Pancreas (tissue), 10 donors: ENCODE measurements around the gene HS2ST1. TPM values are rescaled to one million over a fixed set of nuclear protein-coding genes. Genes with fewer than 3 reads are reported as not detected.
"Not testable (repeated sequence)": the region's sequence is repeated elsewhere in the genome, so short reads cannot be mapped to it uniquely, and the experiment has no call there.

Experiments used
- ATAC-seq, 4 donors: fragments of 200-7000 bp; cut with Tn5 transposase; one replicate each; pipeline versions ENCODE4 v1.8.0 to v1.9.1; 2020; ENCODE audit warnings: mild to moderate bottlenecking in 4 of 4, moderate library complexity in 4 of 4
- DNase-seq, 6 donors: peaks; one replicate each; pipeline ENCODE4 v3.0.0-alpha.2; 2020
- FAIRE-seq: peaks from 2 replicates; lab custom pipeline; 2012; peaks lifted over from hg19 to GRCh38; lab: Jason Lieb, UNC
- H3K27ac ChIP-seq, 4 donors: fragments of 200-600 bp; sonication (generic); 1 replicate in 3 of 4; 2 replicates in 1 of 4; pipeline versions ENCODE4 v1.5.0 to v1.8.0; 2020
- H3K27me3 ChIP-seq, 4 donors: fragments of 200-600 bp; one replicate each; pipeline ENCODE4 v1.8.0; 2021
- H3K36me3 ChIP-seq, 3 donors: fragments of 200-600 bp; sonication (generic) in 1 of 3; one replicate each; pipeline versions ENCODE4 v1.5.0 to v1.8.0; 2020 to 2021
- H3K4me1 ChIP-seq, 3 donors: fragments of 200-600 bp; one replicate each; pipeline ENCODE4 v1.8.0; 2021
- H3K4me3 ChIP-seq, 4 donors: fragments of 200-600 bp; sonication (generic) in 2 of 4; one replicate each; pipeline versions ENCODE4 v1.5.0 to v1.8.0; 2020 to 2021
- H3K9me3 ChIP-seq, 4 donors: fragments of 200-600 bp; one replicate each; pipeline ENCODE4 v1.8.0; 2021
- WGBS, 2 donors: extraction: QIAGEN DNeasy Blood & Tissue Kit; methylation state at CpG; one replicate each; pipeline ENCODE4 v1.1.7; 2013; 5-methylcytosine and 5-hydroxymethylcytosine counted together
- intact Hi-C, 3 donors: fragments of 100-400 bp; cut with DNase I; formaldehyde crosslinking; loops; one replicate each; pipeline versions ENCODE4 v1.11.1 to v1.14.2; 2022
- polyA plus RNA-seq, 2 donors: library from polyadenylated mRNA; stranded (reverse); fragments of 200-250 nt; gene quantifications; one replicate each; pipeline ENCODE4 v1.2.3, GENCODE V29; 2013
- total RNA-seq, 6 donors: library from RNA; stranded (reverse); fragmentation: NEBNext Ultra II Directional in 4 of 6; extraction: Animal tissue kit (Norgen Biotek cat#: 25700) in 4 of 6; gene quantifications; one replicate each; pipeline versions ENCODE4 v1.2.1 to v1.2.4, GENCODE V29; 2021 to 2023
- TF ChIP-seq, protein P1 (sequence below), 4 donors: fragments of 200-600 bp; sonication (generic) in 3 of 4; IDR thresholded peaks; one replicate each; pipeline versions ENCODE4 v1.5.0 to v1.8.0; 2021; ENCODE audit warnings: antibody characterized with exemption in 4 of 4
- donor health status: healthy with polysubstance abuse.
- donor health status: DM: no; HTN: no; CAD: no; lungs with moderate emphysema.
- donor health status: DM: no; HTN: no; CAD: no.
- donor health status: control.
- donor health status: control.
- donor health status: Bipolar disorder and iron deficiency.
- donor health status: DM: yes; HTN: yes; CAD: no.
- donor health status: DM: no; HTN: no; CAD: no.
- donor health status: DM: no; HTN: no; CAD: no.
- donor health status: DM: yes; HTN: yes; CAD: no.

Gene HS2ST1
- total and polyA plus RNA-seq, 8 donors = 2.8 to 16.1 (median 10.9) TPM

DNA sequence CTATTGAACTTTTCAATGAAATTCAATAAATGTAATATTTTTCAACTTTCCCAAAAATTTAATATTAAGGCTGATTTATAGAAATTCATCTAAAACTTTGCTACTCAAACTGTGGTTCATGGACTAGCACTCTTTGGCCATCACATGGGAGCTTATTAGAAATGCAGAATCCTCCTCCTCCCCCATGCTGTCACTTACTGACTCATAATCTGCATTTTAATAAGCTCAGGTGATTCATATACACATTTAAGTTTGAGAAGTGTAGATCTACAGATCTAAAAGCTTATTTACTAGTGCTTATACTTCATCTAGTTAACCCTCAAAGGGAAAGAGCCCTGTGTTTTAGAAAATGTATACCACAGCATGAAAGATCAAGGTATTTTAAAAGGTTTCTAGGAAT, 84.3 kb downstream of the HS2ST1 start:
- FAIRE-seq = no peak

DNA sequence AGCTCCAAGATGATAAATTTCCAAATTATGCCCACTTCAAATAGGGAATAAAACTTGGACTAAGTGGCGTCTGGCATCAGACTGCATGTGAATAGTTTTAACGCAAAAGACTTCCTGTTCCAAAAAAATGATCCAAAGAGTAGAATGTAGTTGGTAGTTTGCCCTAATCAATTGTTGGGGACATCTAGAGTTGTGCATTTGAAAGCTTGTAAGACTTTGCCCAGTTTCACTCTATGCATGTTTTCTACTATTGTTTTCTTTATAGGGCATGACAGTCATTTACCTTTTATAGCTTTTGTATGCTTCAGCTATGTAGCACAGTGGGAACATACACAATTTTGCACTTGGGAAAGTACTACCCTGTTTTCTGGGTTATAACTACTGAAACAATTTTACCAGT, 86.0 kb downstream of the HS2ST1 start:
- no peak overlapping the region for H3K27ac ChIP-seq
- no peak for DNase-seq
- no peak for FAIRE-seq
- TF ChIP-seq, protein P1, sequence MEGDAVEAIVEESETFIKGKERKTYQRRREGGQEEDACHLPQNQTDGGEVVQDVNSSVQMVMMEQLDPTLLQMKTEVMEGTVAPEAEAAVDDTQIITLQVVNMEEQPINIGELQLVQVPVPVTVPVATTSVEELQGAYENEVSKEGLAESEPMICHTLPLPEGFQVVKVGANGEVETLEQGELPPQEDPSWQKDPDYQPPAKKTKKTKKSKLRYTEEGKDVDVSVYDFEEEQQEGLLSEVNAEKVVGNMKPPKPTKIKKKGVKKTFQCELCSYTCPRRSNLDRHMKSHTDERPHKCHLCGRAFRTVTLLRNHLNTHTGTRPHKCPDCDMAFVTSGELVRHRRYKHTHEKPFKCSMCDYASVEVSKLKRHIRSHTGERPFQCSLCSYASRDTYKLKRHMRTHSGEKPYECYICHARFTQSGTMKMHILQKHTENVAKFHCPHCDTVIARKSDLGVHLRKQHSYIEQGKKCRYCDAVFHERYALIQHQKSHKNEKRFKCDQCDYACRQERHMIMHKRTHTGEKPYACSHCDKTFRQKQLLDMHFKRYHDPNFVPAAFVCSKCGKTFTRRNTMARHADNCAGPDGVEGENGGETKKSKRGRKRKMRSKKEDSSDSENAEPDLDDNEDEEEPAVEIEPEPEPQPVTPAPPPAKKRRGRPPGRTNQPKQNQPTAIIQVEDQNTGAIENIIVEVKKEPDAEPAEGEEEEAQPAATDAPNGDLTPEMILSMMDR (IDR thresholded peaks at IDR 0.05) = no peak
- no peaks in the 10 kb centered on the region for H3K36me3 ChIP-seq
- no peaks in the 10 kb centered on the region for H3K4me1 ChIP-seq
- WGBS, 2 donors = 26 to 33% methylated on average over 2 of the region's 2 CpGs
- H3K4me3 ChIP-seq = no peak overlapping the region
- intact Hi-C loops = no loop called here
- H3K9me3 ChIP-seq = no peaks in the 10 kb centered on the region
- H3K27me3 ChIP-seq = no peaks in the 10 kb centered on the region
- ATAC-seq = no peak

More for the DNA sequence above, 84.3 kb downstream of the HS2ST1 start:
- H3K27ac ChIP-seq = no peak overlapping the region
- H3K4me1 ChIP-seq = no peaks in the 10 kb centered on the region
- H3K4me3 ChIP-seq = no peak overlapping the region
- TF ChIP-seq, protein P1 (IDR thresholded peaks at IDR 0.05) = no peak
- DNase-seq (no peak), ATAC-seq (no peak)
- no peaks in the 10 kb centered on the region for H3K36me3 ChIP-seq
- H3K27me3 ChIP-seq = no peaks in the 10 kb centered on the region
- no peaks in the 10 kb centered on the region for H3K9me3 ChIP-seq
- intact Hi-C loops = no loop called here

DNA sequence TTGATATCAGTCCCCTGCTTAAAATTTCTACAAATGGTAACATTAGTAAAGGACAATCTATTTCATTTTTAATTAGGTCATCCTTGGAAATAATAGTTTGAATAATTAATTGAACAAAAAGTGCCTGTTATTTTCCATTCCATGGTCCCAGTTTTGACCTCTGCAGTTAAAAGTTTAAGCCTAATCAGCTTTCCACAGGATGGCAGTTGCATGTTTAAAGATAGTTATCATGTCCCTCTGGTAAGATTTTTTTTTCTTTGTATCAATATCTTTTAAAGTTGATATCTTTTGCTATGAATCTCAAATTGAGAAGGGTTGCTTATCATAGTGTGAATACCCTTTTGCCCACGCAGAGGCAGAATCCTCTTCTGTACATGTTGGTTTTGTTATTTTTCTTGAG, 90.4 kb downstream of the HS2ST1 start:
- Histone ChIP-seq H3K9me3 (no peaks in the 10 kb centered on the region), H3K27me3 (no peaks in the 10 kb centered on the region), H3K4me1 (no peaks in the 10 kb centered on the region), H3K27ac (no peak overlapping the region), H3K36me3 (no peaks in the 10 kb centered on the region), H3K4me3 (no peak overlapping the region)
- TF ChIP-seq, protein P1 (IDR thresholded peaks at IDR 0.05) = no peak
- FAIRE-seq (no peak), DNase-seq (no peak), ATAC-seq (no peak)
- 87 to 94% methylated on average over 1 of the region's 1 CpG for WGBS, 2 donors
- intact Hi-C loops = no loop called here

DNA sequence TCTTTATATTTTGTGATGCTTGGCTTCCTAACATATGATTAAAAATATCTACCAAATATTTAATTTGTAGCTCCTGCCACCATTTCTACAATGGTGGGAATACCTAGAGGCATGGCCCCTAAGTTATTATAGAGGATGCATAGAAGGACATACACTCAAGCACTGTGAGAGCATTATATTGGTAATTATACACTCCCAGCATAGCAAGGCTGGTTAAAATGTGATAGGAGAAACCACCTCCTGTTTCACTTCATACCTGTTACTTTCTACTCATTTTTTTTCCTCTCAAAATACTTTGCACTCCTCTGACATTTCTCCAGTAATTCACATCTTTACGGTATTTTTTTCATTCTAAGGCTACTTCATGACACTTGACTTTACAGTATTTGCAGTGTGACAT, 92.9 kb downstream of the HS2ST1 start:
- intact Hi-C loops = no loop called here
- no peak overlapping the region for H3K4me3 ChIP-seq
- no peaks in the 10 kb centered on the region for H3K9me3 ChIP-seq
- DNase-seq (no peak), FAIRE-seq (no peak), ATAC-seq (no peak)
- no peaks in the 10 kb centered on the region for H3K4me1 ChIP-seq
- no peaks in the 10 kb centered on the region for H3K27me3 ChIP-seq
- WGBS, 2 donors = 89 to 94% methylated on average over 1 of the region's 1 CpG
- TF ChIP-seq, protein P1 (IDR thresholded peaks at IDR 0.05) = no peak
- no peaks in the 10 kb centered on the region for H3K36me3 ChIP-seq
- H3K27ac ChIP-seq = no peak overlapping the region

DNA sequence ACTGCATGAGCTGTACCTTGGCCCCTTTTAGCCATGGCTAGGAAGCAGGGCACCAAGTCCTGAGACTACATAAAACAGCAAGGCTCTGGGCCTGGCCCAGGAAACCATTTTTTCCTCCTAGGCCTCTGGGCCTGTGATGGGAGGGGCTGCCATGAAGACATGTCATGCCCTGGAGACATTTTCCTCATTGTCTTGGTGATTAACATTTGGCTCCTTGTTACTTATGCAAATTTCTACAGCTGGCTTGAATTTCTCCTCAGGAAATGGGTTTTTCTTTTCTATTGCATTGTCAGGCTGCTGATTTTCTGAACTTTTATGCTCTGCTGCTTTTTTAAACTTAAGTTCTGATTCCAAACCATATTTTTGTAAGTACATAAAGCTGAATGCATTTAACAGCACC, 99.0 kb downstream of the HS2ST1 start:
- H3K4me1 ChIP-seq, H3K9me3 ChIP-seq, intact Hi-C loops, DNase-seq, ATAC-seq, H3K27ac ChIP-seq, H3K27me3 ChIP-seq, FAIRE-seq, H3K36me3 ChIP-seq, H3K4me3 ChIP-seq: not testable (repeated sequence)
